H9 (cell line): ENCODE data around the gene ZBED1. TPM values are rescaled to one million over a fixed set of nuclear protein-coding genes. Genes with fewer than 3 reads are reported as not detected.

Source experiments
- DNase-seq: peaks from one replicate; pipeline ENCODE4 v3.0.0-alpha.2; 2017
- H2AFZ ChIP-seq: one replicate; pipeline ENCODE4 v1.6.1; 2013; ENCODE audit warnings: mild to moderate bottlenecking, low read length, control low read depth, moderate library complexity
- H2AK5ac ChIP-seq: 2 replicates; pipeline ENCODE4 v1.6.1; 2013; ENCODE audit warnings: low read length, control low read depth, mixed read lengths; ENCODE audit not compliant: insufficient read length
- H2BK120ac ChIP-seq: one replicate; pipeline ENCODE4 v1.6.1; 2013; ENCODE audit warnings: low read depth, mild to moderate bottlenecking, low read length, control low read depth, inconsistent platforms; ENCODE audit not compliant: poor library complexity, severe bottlenecking
- H2BK12ac ChIP-seq: 2 replicates; pipeline ENCODE4 v1.6.1; 2013; ENCODE audit warnings: low read length, control low read depth, mixed read lengths, low read depth; ENCODE audit not compliant: insufficient read length
- H2BK15ac ChIP-seq: 2 replicates; pipeline ENCODE4 v1.6.1; 2013; ENCODE audit warnings: low read depth, low read length, control low read depth
- H2BK20ac ChIP-seq: one replicate; pipeline ENCODE4 v1.6.1; 2013; ENCODE audit warnings: low read depth, mild to moderate bottlenecking, low read length, control low read depth, inconsistent platforms; ENCODE audit not compliant: poor library complexity, severe bottlenecking
- H2BK5ac ChIP-seq: 2 replicates; pipeline ENCODE4 v1.6.1; 2013; ENCODE audit warnings: low read length, control low read depth, mixed read lengths; ENCODE audit not compliant: insufficient read length
- H3K14ac ChIP-seq: 2 replicates; pipeline ENCODE4 v1.6.1; 2013; ENCODE audit warnings: low read length, control low read depth; ENCODE audit not compliant: insufficient read depth
- H3K18ac ChIP-seq: 2 replicates; pipeline ENCODE4 v1.6.1; 2013; ENCODE audit warnings: low read depth, mild to moderate bottlenecking, mixed read lengths, low read length, control low read depth; ENCODE audit not compliant: insufficient read length
- H3K23ac ChIP-seq: 2 replicates; pipeline ENCODE4 v1.6.1; 2013; ENCODE audit warnings: low read length, control low read depth, mixed read lengths, low read depth; ENCODE audit not compliant: insufficient read length
- H3K23me2 ChIP-seq: 2 replicates; pipeline ENCODE4 v1.6.1; 2013; ENCODE audit warnings: low read depth, mild to moderate bottlenecking, mixed read lengths, low read length, control low read depth; ENCODE audit not compliant: insufficient read length, poor library complexity, severe bottlenecking
- H3K27ac ChIP-seq: 2 replicates; pipeline ENCODE4 v1.5.1; 2013; ENCODE audit warnings: low read length, control low read depth, mixed read lengths, low read depth; ENCODE audit not compliant: insufficient read length
- H3K27me3 ChIP-seq: 2 replicates; pipeline ENCODE4 v1.6.1; 2013; ENCODE audit warnings: low read length, control low read depth, inconsistent platforms; ENCODE audit not compliant: insufficient read depth
- H3K4ac ChIP-seq: 2 replicates; pipeline ENCODE4 v1.6.1; 2013; ENCODE audit warnings: low read depth, mild to moderate bottlenecking, control low read depth, inconsistent platforms, low read length, moderate library complexity
- H3K4me1 ChIP-seq: 2 replicates; pipeline ENCODE4 v1.6.1; 2013; ENCODE audit warnings: low read length, control low read depth, inconsistent platforms; ENCODE audit not compliant: insufficient read depth
- H3K4me2 ChIP-seq: 2 replicates; pipeline ENCODE4 v1.6.1; 2013; ENCODE audit warnings: low read length, control low read depth, mixed read lengths; ENCODE audit not compliant: insufficient read length, insufficient read depth
- H3K56ac ChIP-seq: 2 replicates; pipeline ENCODE4 v1.6.1; 2013; ENCODE audit warnings: low read depth, mild to moderate bottlenecking, mixed read lengths, low read length, control low read depth; ENCODE audit not compliant: insufficient read length
- H3K79me1 ChIP-seq: 2 replicates; pipeline ENCODE4 v1.6.1; 2013; ENCODE audit warnings: low read depth, mild to moderate bottlenecking, moderate library complexity, low read length, control low read depth, inconsistent platforms; ENCODE audit not compliant: insufficient read depth, poor library complexity, severe bottlenecking
- H3K79me2 ChIP-seq: 2 replicates; pipeline ENCODE4 v1.6.1; 2013; ENCODE audit warnings: low read length, control low read depth, inconsistent platforms; ENCODE audit not compliant: insufficient read depth
- H3K9ac ChIP-seq: 2 replicates; pipeline ENCODE4 v1.6.1; 2013; ENCODE audit warnings: low read length, control low read depth, mixed read lengths; ENCODE audit not compliant: insufficient read length; ENCODE audit errors: extremely low read depth
- H3K9me3 ChIP-seq: one replicate; pipeline ENCODE4 v1.6.1; 2013; ENCODE audit warnings: low read depth, low read length, inconsistent platforms; ENCODE audit not compliant: control insufficient read depth
- H3T11ph ChIP-seq: one replicate; pipeline ENCODE4 v1.6.1; 2013; ENCODE audit warnings: mild to moderate bottlenecking, low read length, control low read depth, inconsistent platforms
- H4K20me1 ChIP-seq: one replicate; pipeline ENCODE4 v1.6.1; 2013; ENCODE audit not compliant: control insufficient read depth, insufficient read length, insufficient read depth
- H4K5ac ChIP-seq: 2 replicates; pipeline ENCODE4 v1.6.1; 2013; ENCODE audit warnings: low read depth, mild to moderate bottlenecking, mixed read lengths, low read length, control low read depth; ENCODE audit not compliant: insufficient read length
- H4K8ac ChIP-seq: replicated peaks from 2 replicates; pipeline ENCODE4 v1.6.1; 2013; ENCODE audit warnings: low read length, control low read depth, mixed read lengths, low read depth; ENCODE audit not compliant: insufficient read length
- H4K91ac ChIP-seq: 2 replicates; pipeline ENCODE4 v1.6.1; 2013; ENCODE audit warnings: low read depth, mild to moderate bottlenecking, moderate library complexity, mixed read lengths, low read length, control low read depth; ENCODE audit not compliant: insufficient read length
- H3K27ac Mint-ChIP-seq, 3 experiments: 2 replicates in 2 of 3; 3 replicates in 1 of 3; pipeline ENCODE4 v1.8.0; 2020 to 2021; ENCODE audit warnings: mixed read lengths in 3 of 3, mild to moderate bottlenecking in 1 of 3, moderate library complexity in 1 of 3
- H3K27me3 Mint-ChIP-seq: 2 replicates; pipeline ENCODE4 v1.8.0; 2021; ENCODE audit warnings: low read depth, mild to moderate bottlenecking, moderate library complexity, mixed read lengths
- H3K36me3 Mint-ChIP-seq, 3 experiments: 2 replicates in 2 of 3; 3 replicates in 1 of 3; pipeline ENCODE4 v1.8.0; 2020 to 2021; ENCODE audit warnings: low read depth in 3 of 3, mixed read lengths in 3 of 3; ENCODE audit not compliant: insufficient read depth in 1 of 3
- H3K4me1 Mint-ChIP-seq, 2 experiments: 2 replicates each; pipeline ENCODE4 v1.8.0; 2020; ENCODE audit warnings: mixed read lengths in 2 of 2
- H3K4me3 Mint-ChIP-seq, 2 experiments: 2 replicates in 1 of 2; 3 replicates in 1 of 2; pipeline ENCODE4 v1.8.0; 2020 to 2021; ENCODE audit warnings: mild to moderate bottlenecking in 2 of 2, mixed read lengths in 2 of 2, moderate library complexity in 1 of 2
- H3K9me3 Mint-ChIP-seq, 2 experiments: 2 replicates in 1 of 2; 3 replicates in 1 of 2; pipeline ENCODE4 v1.8.0; 2020; ENCODE audit warnings: mild to moderate bottlenecking in 2 of 2, mixed read lengths in 2 of 2, moderate library complexity in 1 of 2
- WGBS: extraction: QIAGEN DNeasy Blood & Tissue Kit; methylation state at CpG from one replicate; pipeline ENCODE4 v1.1.7; 2013; ENCODE audit warnings: missing lambda C conversion rate, low lambda C conversion rate, mixed read lengths; ENCODE audit not compliant: insufficient read length; ENCODE audit errors: extremely low coverage; 5-methylcytosine and 5-hydroxymethylcytosine counted together
- total RNA-seq: library from RNA; stranded (reverse); gene quantifications from 2 replicates; pipeline ENCODE4 v1.2.1, GENCODE V29; 2021
- TF ChIP-seq, protein P1 (sequence below): fragments of 200-600 bp; sonication (generic); conservative IDR thresholded peaks from 3 replicates; pipeline ENCODE4 v1.8.0; 2021; ENCODE audit warnings: antibody characterized with exemption, mild to moderate bottlenecking

The ZBED1 gene
- total RNA-seq, 1 experiment from 2014 or later = 61.1 TPM

DNA sequence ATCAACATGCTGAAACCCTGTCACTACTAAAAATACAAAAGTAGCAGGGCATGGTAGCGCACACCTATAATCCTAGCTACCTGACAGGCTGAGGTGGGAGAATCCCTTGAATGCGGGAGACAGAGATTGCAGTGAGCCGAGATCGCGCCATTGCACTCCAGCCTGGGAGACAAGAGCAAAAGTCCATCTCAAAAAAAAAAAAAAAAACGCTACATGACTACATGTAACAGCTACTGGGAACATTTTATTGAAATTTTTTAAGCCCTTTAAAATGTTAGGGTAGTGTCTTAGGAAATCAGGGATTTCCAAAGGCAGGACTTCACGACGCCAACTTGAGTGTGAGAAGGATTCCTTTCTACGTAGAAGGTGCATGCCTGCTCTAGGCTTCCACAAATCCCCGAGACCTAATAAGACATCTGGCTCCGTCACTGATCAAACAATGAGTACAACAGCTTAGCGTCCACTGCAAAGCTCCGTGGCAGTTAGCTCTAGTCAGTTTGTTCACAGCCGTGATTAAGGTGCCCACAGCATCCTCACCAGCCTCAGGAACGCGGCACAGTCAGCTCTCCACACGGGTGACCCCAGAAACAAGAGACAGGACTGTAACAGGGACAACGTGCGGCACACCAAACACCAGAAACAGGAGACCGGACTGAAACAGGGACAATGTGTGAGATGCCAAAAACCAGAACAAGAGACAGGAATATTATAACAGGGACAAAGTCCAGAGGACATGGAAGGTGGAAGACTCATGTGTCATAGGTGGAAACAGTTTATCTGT, 33.7 kb downstream of the ZBED1 start:
- H2BK15ac ChIP-seq = no peak overlapping the region
- no peak overlapping the region for H2BK20ac ChIP-seq
- TF ChIP-seq, protein P1, sequence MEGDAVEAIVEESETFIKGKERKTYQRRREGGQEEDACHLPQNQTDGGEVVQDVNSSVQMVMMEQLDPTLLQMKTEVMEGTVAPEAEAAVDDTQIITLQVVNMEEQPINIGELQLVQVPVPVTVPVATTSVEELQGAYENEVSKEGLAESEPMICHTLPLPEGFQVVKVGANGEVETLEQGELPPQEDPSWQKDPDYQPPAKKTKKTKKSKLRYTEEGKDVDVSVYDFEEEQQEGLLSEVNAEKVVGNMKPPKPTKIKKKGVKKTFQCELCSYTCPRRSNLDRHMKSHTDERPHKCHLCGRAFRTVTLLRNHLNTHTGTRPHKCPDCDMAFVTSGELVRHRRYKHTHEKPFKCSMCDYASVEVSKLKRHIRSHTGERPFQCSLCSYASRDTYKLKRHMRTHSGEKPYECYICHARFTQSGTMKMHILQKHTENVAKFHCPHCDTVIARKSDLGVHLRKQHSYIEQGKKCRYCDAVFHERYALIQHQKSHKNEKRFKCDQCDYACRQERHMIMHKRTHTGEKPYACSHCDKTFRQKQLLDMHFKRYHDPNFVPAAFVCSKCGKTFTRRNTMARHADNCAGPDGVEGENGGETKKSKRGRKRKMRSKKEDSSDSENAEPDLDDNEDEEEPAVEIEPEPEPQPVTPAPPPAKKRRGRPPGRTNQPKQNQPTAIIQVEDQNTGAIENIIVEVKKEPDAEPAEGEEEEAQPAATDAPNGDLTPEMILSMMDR = no peak
- no peak overlapping the region for H3T11ph ChIP-seq
- H3K4me2 ChIP-seq = no peak overlapping the region
- no peaks in the 10 kb centered on the region for H4K20me1 ChIP-seq
- no peak overlapping the region for H3K9ac ChIP-seq
- Mint-ChIP-seq H3K4me3 (no peak overlapping the region), H3K9me3 (peaks cover 60 to 70% of the 10 kb centered on the region in 2 experiments), H3K36me3 (peaks cover 65 to 84% (median 74%) of the 10 kb centered on the region in 3 experiments), H3K27me3 (peaks cover 8% of the 10 kb centered on the region), H3K27ac (peak overlapping the region in 2 of 3 experiments; percentile 8 to 20; a peak in 2 of 7 replicates), H3K4me1 (peaks cover 17 to 19% of the 10 kb centered on the region in 2 experiments)
- H2BK5ac ChIP-seq = no peak overlapping the region
- DNase-seq = no peak
- no peak overlapping the region for H4K91ac ChIP-seq
- H3K56ac ChIP-seq = no peak overlapping the region
- peaks cover 7% of the 10 kb centered on the region for H3K79me1 ChIP-seq
- peaks cover 14% of the 10 kb centered on the region; the same call in 1 of the 2 replicates for H3K79me2 ChIP-seq
- no peak overlapping the region for H3K14ac ChIP-seq
- no peak overlapping the region for H3K23ac ChIP-seq
- peaks cover 3% of the 10 kb centered on the region; the same call in 1 of the 2 replicates for H3K4me1 ChIP-seq
- H4K5ac ChIP-seq = no peak overlapping the region
- H3K4ac ChIP-seq = no peak overlapping the region
- no peak overlapping the region for H2BK12ac ChIP-seq
- WGBS = no CpG with 5 or more reads among the region's 20 CpGs
- no peak overlapping the region for H3K27ac ChIP-seq
- no peak overlapping the region for H2AFZ ChIP-seq
- H3K9me3 ChIP-seq = peaks cover 18% of the 10 kb centered on the region
- no peaks in the 10 kb centered on the region for H3K23me2 ChIP-seq
- no peak overlapping the region for H4K8ac ChIP-seq
- no peaks in the 10 kb centered on the region for H3K27me3 ChIP-seq
- no peak overlapping the region for H2BK120ac ChIP-seq
- H3K18ac ChIP-seq = no peak overlapping the region
- H2AK5ac ChIP-seq = no peak overlapping the region
